Lower lobe of right lung (tissue), 2 donors: ENCODE results near the gene ARMS2. TPM values are rescaled to one million over a fixed set of nuclear protein-coding genes. Genes with fewer than 3 reads are reported as not detected.
A peak's percentile ranks its signal among the peaks of the same experiment; 100 is the strongest.

Experiments used
- ATAC-seq, 2 donors: fragments of 200-7000 bp; cut with Tn5 transposase; one replicate each; pipeline ENCODE4 v1.9.1; 2020 to 2022; ENCODE audit warnings: mild to moderate bottlenecking in 2 of 2, moderate library complexity in 2 of 2
- DNase-seq: peaks from one replicate; pipeline ENCODE4 v3.0.0-alpha.2; 2020
- H3K27ac ChIP-seq: fragments of 200-600 bp; one replicate; pipeline ENCODE4 v1.8.0; 2022
- H3K27me3 ChIP-seq: fragments of 200-600 bp; one replicate; pipeline ENCODE4 v1.8.0; 2022; ENCODE audit warnings: low read depth
- H3K36me3 ChIP-seq: fragments of 200-600 bp; one replicate; pipeline ENCODE4 v1.8.0; 2022; ENCODE audit warnings: mild to moderate bottlenecking
- H3K4me1 ChIP-seq: fragments of 200-600 bp; one replicate; pipeline ENCODE4 v1.8.0; 2022
- H3K4me3 ChIP-seq: fragments of 200-600 bp; one replicate; pipeline ENCODE4 v1.8.0; 2022; ENCODE audit warnings: mild to moderate bottlenecking
- H3K9me3 ChIP-seq: fragments of 200-600 bp; one replicate; pipeline ENCODE4 v1.8.0; 2022
- CTCF ChIP-seq: fragments of 200-600 bp; IDR thresholded peaks from one replicate; pipeline ENCODE4 v1.8.0; 2022; ENCODE audit warnings: antibody characterized with exemption, mild to moderate bottlenecking
- intact Hi-C: fragments of 100-400 bp; cut with DNase I; formaldehyde crosslinking; loops from one replicate; pipeline ENCODE4 v1.11.0; 2022
- total RNA-seq: library from RNA; stranded (reverse); fragmentation: NEBNext Ultra II Directional; extraction: Animal tissue kit (Norgen Biotek cat#: 25700); gene quantifications from one replicate; pipeline ENCODE4 v1.2.1, GENCODE V29; 2021
- donor health status: DM: no; HTN: yes; CAD: no; lungs with severe emphysema.

ARMS2 gene
- total RNA-seq, 1 donor from 2014 or later: not detected

DNA sequence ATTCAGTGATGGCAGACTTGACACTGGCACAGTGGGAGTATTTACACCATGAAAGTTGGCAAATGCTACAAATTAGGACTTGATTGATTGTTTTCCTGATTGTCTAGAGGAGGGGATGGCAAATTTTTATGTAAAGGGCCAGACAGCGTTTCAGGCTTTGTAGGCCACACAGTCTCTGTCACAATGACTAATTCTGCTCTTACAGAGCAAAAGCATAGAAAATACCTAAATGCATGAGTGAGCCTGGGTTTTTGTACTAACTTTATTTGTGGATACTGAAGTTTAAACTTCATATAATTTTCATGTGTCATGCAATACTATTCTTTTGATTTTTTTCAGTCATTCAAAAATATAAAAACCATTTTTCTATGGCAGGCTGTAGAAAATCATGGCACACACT is 9.0 kb upstream of the ARMS2 start:
- no peak for DNase-seq
- H3K9me3 ChIP-seq: no peaks in the 10 kb centered on the region
- peaks cover 6% of the 10 kb centered on the region for H3K4me1 ChIP-seq
- no peaks in the 10 kb centered on the region for H3K27me3 ChIP-seq
- no peak for ATAC-seq
- no peak for TF ChIP-seq CTCF
- H3K27ac ChIP-seq: no peak overlapping the region
- no peaks in the 10 kb centered on the region for H3K36me3 ChIP-seq
- intact Hi-C loops: no loop called here
- no peak overlapping the region for H3K4me3 ChIP-seq

GRCh38 chr10:122445904-122446303 is 8.5 kb upstream of the ARMS2 start:
- no peaks in the 10 kb centered on the region for H3K9me3 ChIP-seq
- ATAC-seq (no peak), DNase-seq (no peak)
- H3K4me1 ChIP-seq: peaks cover 6% of the 10 kb centered on the region
- H3K27me3 ChIP-seq: no peaks in the 10 kb centered on the region
- no peak overlapping the region for H3K4me3 ChIP-seq
- intact Hi-C loops: no loop called here
- H3K27ac ChIP-seq: no peak overlapping the region
- no peak for TF ChIP-seq CTCF
- no peaks in the 10 kb centered on the region for H3K36me3 ChIP-seq

- H3K27ac ChIP-seq: no peak overlapping the region
- H3K4me3 ChIP-seq: no peak overlapping the region
- H3K27me3 ChIP-seq: no peaks in the 10 kb centered on the region
- no peaks in the 10 kb centered on the region for H3K9me3 ChIP-seq
- ATAC-seq: peak in 1 of 2 donors; percentile 66
- H3K4me1 ChIP-seq: peaks cover 6% of the 10 kb centered on the region
- H3K36me3 ChIP-seq: no peaks in the 10 kb centered on the region
- no peak for DNase-seq
- no peak for TF ChIP-seq CTCF
- intact Hi-C loops: no loop called here
Observed at GRCh38 chr10:122446668-122447423, 7.6 kb upstream of the ARMS2 start.

- no peaks in the 10 kb centered on the region for H3K9me3 ChIP-seq
- ATAC-seq (no peak), DNase-seq (no peak)
- H3K4me3 ChIP-seq: no peak overlapping the region
- H3K27me3 ChIP-seq: no peaks in the 10 kb centered on the region
- H3K4me1 ChIP-seq: peaks cover 6% of the 10 kb centered on the region
- TF ChIP-seq CTCF: no peak
- no peaks in the 10 kb centered on the region for H3K36me3 ChIP-seq
- no peak overlapping the region for H3K27ac ChIP-seq
- intact Hi-C loops: no loop called here
Observed at GRCh38 chr10:122448600-122448999, 5.9 kb upstream of the ARMS2 start.

- Histone ChIP-seq H3K9me3 (no peaks in the 10 kb centered on the region), H3K36me3 (no peaks in the 10 kb centered on the region), H3K27me3 (no peaks in the 10 kb centered on the region), H3K27ac (no peak overlapping the region), H3K4me3 (no peak overlapping the region), H3K4me1 (peaks cover 6% of the 10 kb centered on the region)
- no peak for ATAC-seq
- no peak for DNase-seq
- intact Hi-C loops: no loop called here
- TF ChIP-seq CTCF: no peak
Observed at GRCh38 chr10:122449153-122449552, 5.3 kb upstream of the ARMS2 start.
